ENCODE data around the gene SLC44A1.
A peak's percentile ranks its signal among the peaks of the same experiment; 100 is the strongest.

The SLC44A1 gene

GRCh38 chr9:105396901-105397300 is 152.4 kb downstream of the SLC44A1 start:
- DNase-seq: no peak

- no peak for DNase-seq
These were observed 154.7 kb downstream of the SLC44A1 start for GRCh38 chr9:105399117-105399516.

DNA sequence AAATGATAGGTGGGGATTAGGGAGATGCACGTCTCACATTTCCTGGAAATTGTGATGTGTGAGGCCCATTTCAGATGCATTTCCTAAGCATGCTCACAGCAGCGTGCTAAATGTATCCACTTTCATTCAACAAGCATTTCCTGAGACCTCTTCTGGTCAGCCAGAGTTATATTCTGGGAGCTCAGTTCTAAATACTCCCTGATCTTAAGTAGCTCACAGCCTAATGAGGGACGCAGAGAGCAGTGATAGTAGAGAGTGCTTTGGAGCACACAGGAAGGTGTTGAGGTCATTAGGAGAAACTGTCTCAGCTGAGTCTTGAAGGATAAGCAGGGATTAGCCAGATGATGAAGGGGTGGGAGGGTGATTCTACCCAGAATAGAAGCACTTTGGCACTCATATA is 157.2 kb downstream of the SLC44A1 start:
- DNase-seq: no peak

- no peak for DNase-seq
These were observed 159.2 kb downstream of the SLC44A1 start for GRCh38 chr9:105403552-105404248.

- DNase-seq: peak; percentile 81
These were observed 161.2 kb downstream of the SLC44A1 start for GRCh38 chr9:105405514-105406131.

- no peak for DNase-seq
These were observed 161.9 kb downstream of the SLC44A1 start for GRCh38 chr9:105406369-105406768.

GRCh38 chr9:105413525-105413924 is 169.1 kb downstream of the SLC44A1 start:
- DNase-seq: no peak

GRCh38 chr9:105414947-105415661 is 170.7 kb downstream of the SLC44A1 start:
- peak; percentile 8 for DNase-seq

GRCh38 chr9:105415662-105415980 is 171.2 kb downstream of the SLC44A1 start:
- no peak for DNase-seq

- no peak for DNase-seq
These were observed 172.4 kb downstream of the SLC44A1 start for GRCh38 chr9:105416840-105417239.

- no peak for DNase-seq
These were observed 174.4 kb downstream of the SLC44A1 start for GRCh38 chr9:105418588-105419500.

GRCh38 chr9:105419816-105420597 is 175.6 kb downstream of the SLC44A1 start:
- DNase-seq: no peak

- no peak for DNase-seq
These were observed 176.7 kb downstream of the SLC44A1 start for GRCh38 chr9:105421154-105421553.

DNA sequence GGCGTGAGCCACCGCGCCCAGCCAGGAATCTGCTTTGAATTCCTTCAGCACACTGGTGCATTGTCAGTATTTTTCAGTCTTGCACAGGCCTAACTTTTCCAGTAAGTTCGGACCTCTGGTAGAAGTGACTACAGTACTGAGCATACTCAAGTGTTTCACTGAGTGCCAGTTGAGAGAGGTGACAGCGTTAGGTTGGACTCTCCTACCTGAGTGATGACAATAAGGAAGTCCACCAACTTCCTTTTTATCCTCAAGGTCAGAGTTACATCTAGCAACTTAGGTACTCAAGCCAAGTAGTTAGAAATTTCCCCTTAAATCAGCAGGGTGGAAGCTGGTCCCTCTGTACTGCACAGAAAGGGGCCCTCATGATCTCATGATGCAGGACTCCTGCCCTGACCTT is 177.4 kb downstream of the SLC44A1 start:
- DNase-seq: no peak

GRCh38 chr9:105425816-105426433 is 181.5 kb downstream of the SLC44A1 start:
- DNase-seq: no peak

- DNase-seq: no peak
These were observed 182.2 kb downstream of the SLC44A1 start for GRCh38 chr9:105426657-105427056.

GRCh38 chr9:105431424-105432246 is 187.2 kb downstream of the SLC44A1 start:
- no peak for DNase-seq

DNA sequence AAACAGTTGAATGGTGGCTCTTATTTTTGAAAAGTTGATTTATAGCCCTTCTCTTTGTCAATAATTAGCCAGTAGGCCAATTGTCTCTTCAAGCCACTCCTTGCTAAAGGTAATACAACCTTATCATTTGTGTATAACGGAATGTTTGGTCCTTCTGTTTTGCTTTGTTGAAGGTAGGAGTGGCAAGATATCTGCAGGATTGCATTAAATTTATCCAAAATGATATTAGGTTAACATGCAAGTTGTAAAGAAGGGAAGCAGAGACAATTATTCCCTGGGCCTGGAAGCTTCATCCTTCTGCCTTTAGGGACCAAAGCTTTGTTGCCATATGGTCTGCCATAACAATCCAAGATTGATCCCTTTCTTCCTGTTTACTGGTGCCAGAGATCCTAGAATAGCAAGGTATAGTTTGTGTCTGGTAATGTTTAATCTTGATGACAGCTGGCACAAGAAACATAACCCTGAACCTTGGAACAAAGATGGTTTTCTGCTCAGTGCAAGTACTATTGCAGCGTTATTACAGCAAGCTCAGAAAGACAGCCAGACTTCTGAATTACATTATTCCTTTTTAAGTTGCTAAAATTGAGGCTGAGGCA is 187.9 kb downstream of the SLC44A1 start:
- DNase-seq: no peak

DNA sequence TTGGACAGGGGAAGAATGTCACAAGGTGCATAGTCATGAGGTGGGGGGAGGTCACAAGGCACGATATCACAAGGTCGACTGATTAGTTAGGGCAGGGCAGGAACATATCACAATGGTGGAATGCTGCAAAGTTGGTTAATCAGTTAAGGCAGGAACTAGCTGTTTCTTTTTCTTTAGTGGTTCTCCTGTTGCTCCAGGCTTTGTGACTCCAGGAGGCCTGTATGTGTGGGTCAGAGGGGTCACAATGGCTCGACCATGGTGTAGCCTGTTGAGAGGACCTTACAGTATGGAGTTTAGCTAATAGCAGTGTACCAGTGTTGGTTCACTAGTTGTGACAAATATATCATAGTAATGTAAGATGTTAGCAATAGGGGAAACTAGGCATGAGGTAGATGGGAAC is 191.0 kb downstream of the SLC44A1 start:
- no peak for DNase-seq

DNA sequence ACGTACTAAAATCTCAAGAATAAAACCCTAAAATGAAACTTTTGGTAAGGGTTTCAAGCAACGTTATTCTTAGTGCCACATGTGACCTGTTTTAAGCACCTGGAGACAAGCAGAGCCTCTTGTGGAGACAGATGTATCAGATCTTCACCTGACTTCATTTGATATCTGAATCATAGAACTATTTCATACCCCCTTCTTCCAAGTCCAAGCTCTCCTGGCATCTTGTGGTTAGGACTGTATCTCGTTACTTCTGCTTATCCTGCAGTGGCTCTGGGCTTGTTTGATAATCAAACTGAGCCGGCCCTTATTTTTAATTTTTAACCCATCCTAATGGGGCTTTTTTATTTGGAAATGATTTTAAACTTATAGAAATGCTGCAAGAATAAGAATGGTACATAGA is 192.3 kb downstream of the SLC44A1 start:
- no peak for DNase-seq

DNA sequence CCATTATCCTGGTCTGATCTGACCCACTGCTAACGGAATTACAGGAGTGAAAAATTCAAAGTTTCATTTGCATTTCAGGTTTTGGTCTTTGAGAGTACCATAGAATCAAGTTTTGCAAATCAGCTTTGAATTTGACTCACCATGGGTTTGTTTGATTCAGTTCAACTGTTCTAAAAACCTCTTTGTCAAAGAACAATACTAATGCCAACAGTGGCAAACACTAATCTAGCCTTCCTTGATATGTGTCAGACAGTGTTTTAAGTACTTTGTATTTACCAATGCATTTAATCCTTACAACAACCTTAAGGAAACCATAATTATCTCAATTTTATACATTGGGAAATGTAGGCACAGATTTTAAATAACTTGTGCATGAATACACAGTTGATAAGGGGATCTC is 193.3 kb downstream of the SLC44A1 start:
- no peak for DNase-seq

Data from GDM1 (cell line).